Activated B cell treated with CpG ODN at 0.5 μM for 24 hours (primary cell): ENCODE data around the gene MCRS1. TPM values are rescaled to one million over a fixed set of nuclear protein-coding genes. Genes with fewer than 3 reads are reported as not detected.

Experiments used
- ATAC-seq: fragments of 200-7000 bp; cut with Tn5 transposase; one replicate; pipeline ENCODE4 v1.10.0; 2021; ENCODE audit warnings: low read depth, mild to moderate bottlenecking, moderate library complexity
- CTCF ChIA-PET: fragments of 350-600 bp; sonication (Branson Sonifier 250); formaldehyde crosslinking; loops from one replicate; lab custom pipeline; 2021; ENCODE audit warnings: antibody characterized with exemption; lab: Charles Lee
- POLR2A ChIA-PET: fragments of 350-600 bp; sonication (Branson Sonifier 250); formaldehyde crosslinking; loops from one replicate; lab custom pipeline; 2021; ENCODE audit warnings: antibody characterized with exemption; lab: Charles Lee
- DNase-seq: peaks from one replicate; pipeline ENCODE4 v3.0.0; 2022
- H3K27ac Mint-ChIP-seq: one replicate; pipeline ENCODE4 v1.8.0; 2020; ENCODE audit warnings: mixed read lengths
- H3K27me3 Mint-ChIP-seq: one replicate; pipeline ENCODE4 v1.8.0; 2021; ENCODE audit warnings: mixed read lengths
- H3K36me3 Mint-ChIP-seq: one replicate; pipeline ENCODE4 v1.8.0; 2021; ENCODE audit warnings: low read depth, mixed read lengths
- H3K4me1 Mint-ChIP-seq: one replicate; pipeline ENCODE4 v1.8.0; 2021; ENCODE audit warnings: mixed read lengths
- H3K4me3 Mint-ChIP-seq: one replicate; pipeline ENCODE4 v1.8.0; 2020; ENCODE audit warnings: mild to moderate bottlenecking, mixed read lengths
- H3K9me3 Mint-ChIP-seq: one replicate; pipeline ENCODE4 v1.8.0; 2020; ENCODE audit warnings: mixed read lengths
- CTCF ChIP-seq: fragments of 200-600 bp; IDR thresholded peaks from one replicate; pipeline ENCODE4 v1.8.0; 2022; ENCODE audit warnings: antibody characterized with exemption, mild to moderate bottlenecking
- intact Hi-C: fragments of 100-400 bp; cut with micrococcal nuclease; formaldehyde crosslinking; loops from one replicate; pipeline ENCODE4 v1.15.1; 2024
- total RNA-seq: library from RNA; stranded (reverse); gene quantifications from 2 replicates; pipeline ENCODE4 v1.2.3, GENCODE V29; 2022

MCRS1 gene
- total RNA-seq, 1 donor from 2014 or later: 82.2 TPM

- Mint-ChIP-seq H3K4me3 (no peak overlapping the region), H3K27ac (peak overlapping the region; percentile 9), H3K4me1 (peaks cover 11% of the 10 kb centered on the region), H3K9me3 (no peaks in the 10 kb centered on the region), H3K36me3 (peaks cover 38% of the 10 kb centered on the region), H3K27me3 (no peaks in the 10 kb centered on the region)
- no peak for TF ChIP-seq CTCF
- intact Hi-C loops: loop anchor here (5.0 kb wide), 1 partner anchor 40 kb away; the partner anchor contains the start of gene PRPF40B
- ATAC-seq (no peak), DNase-seq (no peak)
- CTCF ChIA-PET: interaction anchor here (0.8 to 4.9 kb wide), 2 partner anchors 20 to 224 kb away, joined by 3 to 25 read pairs; no protein-coding TSS in a partner anchor
- POLR2A ChIA-PET: no interaction called here
Measured at GRCh38 chr12:49582201-49582600, 14.3 kb upstream of the MCRS1 start.

DNA sequence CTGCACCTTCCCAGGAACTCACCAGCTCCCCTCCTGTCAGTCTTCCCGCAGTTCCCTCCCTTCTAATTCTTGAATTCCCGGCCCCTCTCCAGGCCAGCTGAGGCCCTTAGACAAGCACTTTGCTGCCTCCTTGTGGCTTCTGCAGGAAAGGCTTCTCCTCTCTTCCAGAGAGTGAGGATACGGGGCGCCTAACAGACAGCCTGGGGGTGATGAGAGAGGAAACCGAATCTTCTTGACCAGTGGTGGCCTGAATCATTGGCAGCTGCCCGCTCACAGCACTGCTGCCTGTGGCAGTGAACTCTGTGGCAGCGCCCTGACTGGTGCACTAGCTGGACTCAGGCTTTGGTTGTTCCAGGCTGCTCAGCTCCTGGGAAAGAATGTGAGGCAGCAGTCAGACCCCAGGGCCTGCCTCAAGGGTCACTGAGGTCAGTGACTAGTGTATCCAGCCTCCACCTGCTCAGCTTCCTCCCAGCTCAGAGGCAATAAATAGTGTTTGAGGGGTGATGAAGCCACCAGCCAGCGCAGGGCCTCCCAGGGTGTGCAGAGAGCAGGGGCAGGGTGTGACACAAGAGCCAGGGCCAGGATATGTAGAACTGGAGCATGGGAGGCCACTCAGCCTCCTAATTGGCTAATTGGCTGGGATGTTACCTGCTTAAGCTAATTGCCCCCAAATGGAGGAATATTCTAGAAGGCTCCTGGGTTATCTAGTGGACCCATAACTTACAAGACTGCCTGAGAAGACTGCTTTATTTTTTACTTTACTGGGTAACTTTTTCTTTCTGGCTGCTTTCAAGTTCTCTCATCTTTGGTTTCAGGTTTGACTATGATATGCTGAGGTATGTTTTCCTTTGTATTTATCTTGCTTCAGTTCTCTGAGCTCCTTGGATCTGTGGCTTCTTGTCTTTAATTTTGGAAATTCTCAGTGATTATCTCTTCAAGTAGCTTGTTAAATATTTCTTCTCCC lies 12.9 kb upstream of the MCRS1 start:
- peaks cover 11% of the 10 kb centered on the region for H3K4me1 Mint-ChIP-seq
- POLR2A ChIA-PET: interaction anchor here (0.6 to 1.0 kb wide), 2 partner anchors 42 to 166 kb away, joined by 3 to 4 read pairs; partner anchors contain the start of gene PRPF40B

DNA sequence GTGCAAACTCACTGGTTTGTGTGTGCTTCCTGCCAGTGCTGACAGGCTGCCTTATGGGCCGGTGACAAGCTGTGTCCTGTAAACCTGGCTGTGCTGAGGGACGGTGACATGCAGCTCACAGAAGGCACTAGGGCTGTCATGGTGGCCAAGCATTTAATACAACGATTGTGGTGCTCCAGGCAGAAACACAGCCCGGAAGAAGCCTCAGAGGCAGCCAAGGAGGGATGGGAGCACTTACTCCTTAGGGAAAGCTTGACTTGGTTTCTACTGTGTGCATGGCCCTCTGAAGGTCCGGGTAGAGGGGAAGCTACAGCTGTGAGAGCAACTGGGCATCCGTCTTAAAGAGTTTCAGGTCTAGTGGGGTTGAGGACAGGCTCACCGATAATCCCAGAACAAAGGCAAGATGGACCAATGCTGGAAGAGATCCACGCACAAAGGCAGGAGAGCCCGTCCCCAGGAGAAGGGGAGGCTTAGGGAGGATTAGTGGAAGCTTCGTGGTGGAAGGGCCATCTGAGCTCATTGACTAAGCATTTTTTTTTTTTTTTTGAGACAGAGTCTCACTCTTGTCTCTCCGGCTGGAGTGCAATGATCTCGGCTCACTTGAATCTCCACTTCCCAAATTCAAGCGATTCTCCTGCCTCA lies 10.7 kb upstream of the MCRS1 start:
- H3K27ac Mint-ChIP-seq: no peak overlapping the region
- CTCF ChIA-PET: interaction anchor here (1.0 to 4.9 kb wide), 2 partner anchors 178 to 220 kb away, joined by 3 to 25 read pairs; no protein-coding TSS in a partner anchor

More for the DNA sequence above, 12.9 kb upstream of the MCRS1 start:
- DNase-seq (no peak), ATAC-seq (peak; percentile 62)
- Mint-ChIP-seq H3K27me3 (no peaks in the 10 kb centered on the region), H3K27ac (no peak overlapping the region), H3K9me3 (no peaks in the 10 kb centered on the region), H3K36me3 (peaks cover 38% of the 10 kb centered on the region), H3K4me3 (no peak overlapping the region)
- no peak for TF ChIP-seq CTCF
- intact Hi-C loops: loop anchor here (1.0 to 5.0 kb wide), 3 partner anchors 41 to 292 kb away; partner anchors contain the start of gene PRPF40B
- CTCF ChIA-PET: interaction anchor here (0.9 to 4.9 kb wide), 7 partner anchors 8 to 292 kb away, joined by 3 to 25 read pairs (median 4); partner anchors contain the start of gene PRPF40B

GRCh38 chr12:49577589-49578315 lies 9.8 kb upstream of the MCRS1 start:
- peaks cover 32% of the 10 kb centered on the region for H3K36me3 Mint-ChIP-seq
- no peaks in the 10 kb centered on the region for H3K9me3 Mint-ChIP-seq
- intact Hi-C loops: no loop called here
- ChIA-PET POLR2A (no interaction called here), CTCF (no interaction called here)
- H3K27me3 Mint-ChIP-seq: no peaks in the 10 kb centered on the region
- TF ChIP-seq CTCF: no peak
- H3K4me3 Mint-ChIP-seq: no peak overlapping the region
- ATAC-seq (no peak), DNase-seq (no peak)
- H3K4me1 Mint-ChIP-seq: peaks cover 11% of the 10 kb centered on the region
- H3K27ac Mint-ChIP-seq: no peak overlapping the region

More for the DNA sequence above, 10.7 kb upstream of the MCRS1 start:
- no peak for DNase-seq
- Mint-ChIP-seq H3K4me3 (no peak overlapping the region), H3K9me3 (no peaks in the 10 kb centered on the region), H3K27me3 (no peaks in the 10 kb centered on the region), H3K4me1 (peaks cover 11% of the 10 kb centered on the region), H3K36me3 (peaks cover 36% of the 10 kb centered on the region)
- TF ChIP-seq CTCF: no peak
- intact Hi-C loops: no loop called here
- ATAC-seq: no peak
- POLR2A ChIA-PET: no interaction called here
